IPS-18c (cell line): Measurements from ENCODE around the gene DOCK8.

Experiments used
- H3K4me3 ChIP-seq: 2 replicates; pipeline ENCODE4 v1.7.0; 2013; ENCODE audit warnings: low read depth, mild to moderate bottlenecking, low read length, moderate library complexity; ENCODE audit not compliant: insufficient read depth
- H3K9me3 ChIP-seq: one replicate; pipeline ENCODE4 v1.6.1; 2013; ENCODE audit warnings: mild to moderate bottlenecking, low read length, moderate library complexity; ENCODE audit not compliant: control insufficient read depth, insufficient read depth

Gene DOCK8

GRCh38 chr9:281741-282645 is 67.3 kb downstream of the DOCK8 start:
- Histone ChIP-seq H3K9me3 (no peaks in the 10 kb centered on the region), H3K4me3 (no peak overlapping the region)

- no peak overlapping the region for H3K4me3 ChIP-seq
- H3K9me3 ChIP-seq = no peaks in the 10 kb centered on the region
Measured at GRCh38 chr9:286071-286740, 71.5 kb downstream of the DOCK8 start.

- H3K9me3 ChIP-seq = no peaks in the 10 kb centered on the region
- no peak overlapping the region for H3K4me3 ChIP-seq
Measured at GRCh38 chr9:289121-289520, 74.5 kb downstream of the DOCK8 start.

- Histone ChIP-seq H3K4me3 (no peak overlapping the region), H3K9me3 (no peaks in the 10 kb centered on the region)
Measured at GRCh38 chr9:292915-293314, 78.2 kb downstream of the DOCK8 start.

GRCh38 chr9:295576-295975 is 80.9 kb downstream of the DOCK8 start:
- H3K9me3 ChIP-seq = no peaks in the 10 kb centered on the region

GRCh38 chr9:296411-296810 is 81.7 kb downstream of the DOCK8 start:
- H3K9me3 ChIP-seq = no peaks in the 10 kb centered on the region
- no peak overlapping the region for H3K4me3 ChIP-seq

More at GRCh38 chr9:295576-295975, 80.9 kb downstream of the DOCK8 start:
- no peak overlapping the region for H3K4me3 ChIP-seq

- Histone ChIP-seq H3K9me3 (no peaks in the 10 kb centered on the region), H3K4me3 (no peak overlapping the region)
Measured at GRCh38 chr9:297104-297972, 82.7 kb downstream of the DOCK8 start.

- Histone ChIP-seq H3K4me3 (no peak overlapping the region), H3K9me3 (no peaks in the 10 kb centered on the region)
Measured at GRCh38 chr9:303502-303901, 88.8 kb downstream of the DOCK8 start.

- H3K4me3 ChIP-seq = no peak overlapping the region
- no peaks in the 10 kb centered on the region for H3K9me3 ChIP-seq
Measured at GRCh38 chr9:304106-304505, 89.4 kb downstream of the DOCK8 start.

GRCh38 chr9:304519-305185 is 90.0 kb downstream of the DOCK8 start:
- no peaks in the 10 kb centered on the region for H3K9me3 ChIP-seq
- no peak overlapping the region for H3K4me3 ChIP-seq

GRCh38 chr9:306907-307306 is 92.2 kb downstream of the DOCK8 start:
- H3K4me3 ChIP-seq = no peak overlapping the region
- H3K9me3 ChIP-seq = no peaks in the 10 kb centered on the region

- no peak overlapping the region for H3K4me3 ChIP-seq
- no peaks in the 10 kb centered on the region for H3K9me3 ChIP-seq
Measured at GRCh38 chr9:311841-312240, 97.2 kb downstream of the DOCK8 start.

GRCh38 chr9:312596-313320 is 98.1 kb downstream of the DOCK8 start:
- Histone ChIP-seq H3K9me3 (no peaks in the 10 kb centered on the region), H3K4me3 (no peak overlapping the region)

- no peak overlapping the region for H3K4me3 ChIP-seq
- no peaks in the 10 kb centered on the region for H3K9me3 ChIP-seq
Measured at GRCh38 chr9:316382-316965, 101.8 kb downstream of the DOCK8 start.

- H3K9me3 ChIP-seq = no peaks in the 10 kb centered on the region
- H3K4me3 ChIP-seq = no peak overlapping the region
Measured at GRCh38 chr9:318646-319045, 104.0 kb downstream of the DOCK8 start.

GRCh38 chr9:324971-325370 is 110.3 kb downstream of the DOCK8 start:
- Histone ChIP-seq H3K9me3 (no peaks in the 10 kb centered on the region), H3K4me3 (no peak overlapping the region)
